SU-DHL-6 (cell line): ENCODE measurements around the gene RAB36.

Source experiments
- H2AFZ ChIP-seq: fragments of 200-600 bp; sonication (generic); 2 replicates; pipeline ENCODE4 v1.6.1; 2014; ENCODE audit warnings: low read depth, mild to moderate bottlenecking, moderate library complexity, mixed read lengths, antibody characterized with exemption, low read length; ENCODE audit not compliant: severe bottlenecking
- H3F3A ChIP-seq: fragments of 200-600 bp; shearing (Covaris generic); 2 replicates; pipeline ENCODE4 v1.6.0; 2016; ENCODE audit warnings: antibody characterized with exemption, mild to moderate bottlenecking; ENCODE audit not compliant: insufficient read depth
- H3K27ac ChIP-seq: fragments of 200-600 bp; sonication (generic); 2 replicates; pipeline ENCODE4 v1.5.1; 2016; ENCODE audit warnings: low read depth, mild to moderate bottlenecking, low read length, moderate library complexity, mixed read lengths
- H3K27me3 ChIP-seq: fragments of 200-600 bp; sonication (generic), shearing (Covaris generic); 2 replicates; pipeline ENCODE4 v1.6.0; 2014; ENCODE audit warnings: mild to moderate bottlenecking, low read length
- H3K36me3 ChIP-seq: fragments of 200-600 bp; sonication (generic); 2 replicates; pipeline ENCODE4 v1.6.1; 2014; ENCODE audit warnings: mild to moderate bottlenecking, low read length, mixed read lengths
- H3K4me2 ChIP-seq: fragments of 300-600, 200-600 bp; shearing (Covaris generic), sonication (generic); 2 replicates; pipeline ENCODE4 v1.6.0; 2014; ENCODE audit warnings: low read length, low read depth, mild to moderate bottlenecking; ENCODE audit not compliant: poor library complexity, severe bottlenecking
- H3K4me3 ChIP-seq: fragments of 200-600 bp; sonication (generic); 2 replicates; pipeline ENCODE4 v1.5.1; 2014; ENCODE audit warnings: antibody characterized with exemption, low read length, mild to moderate bottlenecking, mixed read lengths; ENCODE audit not compliant: insufficient read depth, poor library complexity, severe bottlenecking
- H3K79me2 ChIP-seq: fragments of 200-600 bp; sonication (generic); 2 replicates; pipeline ENCODE4 v1.6.1; 2014; ENCODE audit warnings: mild to moderate bottlenecking, low read length, moderate library complexity; ENCODE audit not compliant: insufficient read depth
- H3K9ac ChIP-seq: fragments of 200-600 bp; sonication (generic); 2 replicates; pipeline ENCODE4 v1.7.0; 2014; ENCODE audit warnings: mild to moderate bottlenecking, low read length
- H3K9me2 ChIP-seq: fragments of 200-600 bp; sonication (generic); replicated peaks from 2 replicates; pipeline ENCODE4 v1.6.1; 2014; ENCODE audit warnings: low read length; ENCODE audit not compliant: insufficient read depth
- H3K9me3 ChIP-seq: fragments of 200-600 bp; sonication (generic); 2 replicates; pipeline ENCODE4 v1.6.1; 2014; ENCODE audit warnings: low read length, mixed read lengths; ENCODE audit not compliant: insufficient read depth
- H4K20me1 ChIP-seq: fragments of 200-600 bp; sonication (generic); 2 replicates; pipeline ENCODE4 v1.6.1; 2014; ENCODE audit warnings: low read depth, mild to moderate bottlenecking, antibody characterized with exemption, low read length, moderate library complexity, mixed read lengths
- CTCF ChIP-seq: fragments of 200-600 bp; sonication (generic); IDR thresholded peaks from one replicate; pipeline ENCODE4 v1.5.1; 2017; ENCODE audit warnings: antibody characterized with exemption, mild to moderate bottlenecking, low read length, moderate library complexity; ENCODE audit not compliant: insufficient read depth, poor library complexity, severe bottlenecking
- EZH2phosphoT487 ChIP-seq: fragments of 200-600 bp; sonication (generic), shearing (Covaris generic); conservative IDR thresholded peaks from 2 replicates; pipeline ENCODE4 v1.6.1; 2018; ENCODE audit warnings: mild to moderate bottlenecking, antibody characterized with exemption, low read length, moderate library complexity, mixed read lengths

RAB36 gene

GRCh38 chr22:23211622-23212021 lies 66.3 kb downstream of the RAB36 start:
- Histone ChIP-seq H3K27me3 (no peaks in the 10 kb centered on the region), H3K4me2 (no peak overlapping the region), H3K9me2 (no peaks in the 10 kb centered on the region), H3K27ac (no peak overlapping the region), H3K9ac (no peak overlapping the region), H3K9me3 (no peaks in the 10 kb centered on the region), H3K79me2 (no peaks in the 10 kb centered on the region), H3K4me3 (no peak overlapping the region), H2AFZ (no peak overlapping the region), H3K36me3 (no peaks in the 10 kb centered on the region), H4K20me1 (no peaks in the 10 kb centered on the region), H3F3A (no peaks in the 10 kb centered on the region)
- no peak for TF ChIP-seq CTCF
- no peak for TF ChIP-seq EZH2phosphoT487

- H3K79me2 ChIP-seq = no peaks in the 10 kb centered on the region
- no peak overlapping the region for H3K9ac ChIP-seq
- no peak overlapping the region for H2AFZ ChIP-seq
- H4K20me1 ChIP-seq = no peaks in the 10 kb centered on the region
- no peak for TF ChIP-seq CTCF
- no peak for TF ChIP-seq EZH2phosphoT487
- H3K4me3 ChIP-seq = no peak overlapping the region
- H3F3A ChIP-seq = no peaks in the 10 kb centered on the region
- H3K9me3 ChIP-seq = no peaks in the 10 kb centered on the region
- no peak overlapping the region for H3K4me2 ChIP-seq
- H3K27me3 ChIP-seq = no peaks in the 10 kb centered on the region
- H3K9me2 ChIP-seq = no peaks in the 10 kb centered on the region
- H3K36me3 ChIP-seq = no peaks in the 10 kb centered on the region
- H3K27ac ChIP-seq = no peak overlapping the region
Measured at GRCh38 chr22:23212061-23213021, 67.1 kb downstream of the RAB36 start.

GRCh38 chr22:23213022-23213555 lies 67.8 kb downstream of the RAB36 start:
- no peak for TF ChIP-seq EZH2phosphoT487
- no peak for TF ChIP-seq CTCF
- no peak overlapping the region for H3K27ac ChIP-seq
- H2AFZ ChIP-seq = no peak overlapping the region
- H3K27me3 ChIP-seq = no peaks in the 10 kb centered on the region
- H3K4me2 ChIP-seq = no peak overlapping the region
- no peaks in the 10 kb centered on the region for H4K20me1 ChIP-seq
- no peaks in the 10 kb centered on the region for H3K9me2 ChIP-seq
- H3F3A ChIP-seq = no peaks in the 10 kb centered on the region
- H3K9ac ChIP-seq = no peak overlapping the region
- no peaks in the 10 kb centered on the region for H3K36me3 ChIP-seq
- H3K79me2 ChIP-seq = no peaks in the 10 kb centered on the region
- H3K4me3 ChIP-seq = no peak overlapping the region
- no peaks in the 10 kb centered on the region for H3K9me3 ChIP-seq
